Measurements from ENCODE around the gene IGFBP2. TPM values are rescaled to one million over a fixed set of nuclear protein-coding genes. Genes with fewer than 3 reads are reported as not detected.
"Not testable (repeated sequence)": the region's sequence is repeated elsewhere in the genome, so short reads cannot be mapped to it uniquely, and the experiment has no call there.

Gene IGFBP2
- total and polyA plus RNA-seq, 9 donors, result 136 to 277 (median 195) TPM

GRCh38 chr2:216594081-216594480, 39.1 kb upstream of the IGFBP2 start:
- WGBS (ENCODE audit: insufficient coverage), result no CpG with 5 or more reads among the region's 1 CpG

GRCh38 chr2:216596236-216596979, 36.8 kb upstream of the IGFBP2 start:
- 4% methylated on average over 4 of the region's 8 CpGs for WGBS (ENCODE audit: insufficient coverage)
- H3K9me3 ChIP-seq (replicated peaks; ENCODE audit: control insufficient read depth, low read depth, low read length), result no peaks in the 10 kb centered on the region
- no peak overlapping the region for H3K4me3 ChIP-seq (ENCODE audit: low read length)
- H3K27ac ChIP-seq (ENCODE audit: low read length), result peak overlapping the region; percentile 78
- H3K4me1 ChIP-seq (ENCODE audit: control insufficient read depth, insufficient read depth, low read length), result peaks cover 15% of the 10 kb centered on the region
- H3K36me3 ChIP-seq (ENCODE audit: control insufficient read depth, insufficient read depth, low read length), result no peaks in the 10 kb centered on the region
- no peaks in the 10 kb centered on the region for H3K27me3 ChIP-seq (ENCODE audit: control insufficient read depth, insufficient read depth, low read length)
- DNase-seq, result peak; percentile 91

More at GRCh38 chr2:216594081-216594480, 39.1 kb upstream of the IGFBP2 start:
- DNase-seq, result no peak
- Histone ChIP-seq H3K4me3 (ENCODE audit: low read length) (no peak overlapping the region), H3K4me1 (ENCODE audit: control insufficient read depth, insufficient read depth, low read length) (peaks cover 29% of the 10 kb centered on the region), H3K9me3 (replicated peaks; ENCODE audit: control insufficient read depth, low read depth, low read length) (no peaks in the 10 kb centered on the region), H3K27ac (ENCODE audit: low read length) (no peak overlapping the region), H3K36me3 (ENCODE audit: control insufficient read depth, insufficient read depth, low read length) (no peaks in the 10 kb centered on the region), H3K27me3 (ENCODE audit: control insufficient read depth, insufficient read depth, low read length) (no peaks in the 10 kb centered on the region)

- H3K9me3 ChIP-seq (replicated peaks; ENCODE audit: control insufficient read depth, low read depth, low read length), result no peaks in the 10 kb centered on the region
- WGBS (ENCODE audit: insufficient coverage), result no CpG with 5 or more reads among the region's 5 CpGs
- H3K4me1 ChIP-seq (ENCODE audit: control insufficient read depth, insufficient read depth, low read length), result peaks cover 15% of the 10 kb centered on the region
- H3K27ac ChIP-seq (ENCODE audit: low read length), result peak overlapping the region; percentile 78
- no peaks in the 10 kb centered on the region for H3K36me3 ChIP-seq (ENCODE audit: control insufficient read depth, insufficient read depth, low read length)
- peak; percentile 52 for DNase-seq
- H3K4me3 ChIP-seq (ENCODE audit: low read length), result no peak overlapping the region
- H3K27me3 ChIP-seq (ENCODE audit: control insufficient read depth, insufficient read depth, low read length), result no peaks in the 10 kb centered on the region
Measured at GRCh38 chr2:216596980-216597509, 36.2 kb upstream of the IGFBP2 start.

- peaks cover 15% of the 10 kb centered on the region for H3K4me1 ChIP-seq (ENCODE audit: control insufficient read depth, insufficient read depth, low read length)
- DNase-seq; H3K9me3 ChIP-seq (replicated peaks; ENCODE audit: control insufficient read depth, low read depth, low read length); H3K4me3 ChIP-seq (ENCODE audit: low read length); H3K27me3 ChIP-seq (ENCODE audit: control insufficient read depth, insufficient read depth, low read length); H3K36me3 ChIP-seq (ENCODE audit: control insufficient read depth, insufficient read depth, low read length); H3K27ac ChIP-seq (ENCODE audit: low read length): not testable (repeated sequence)
- WGBS (ENCODE audit: insufficient coverage), result no CpG with 5 or more reads among the region's 7 CpGs
Measured at GRCh38 chr2:216597825-216598224, 35.4 kb upstream of the IGFBP2 start.

- H3K9me3 ChIP-seq (replicated peaks; ENCODE audit: control insufficient read depth, low read depth, low read length), result no peaks in the 10 kb centered on the region
- DNase-seq, result no peak
- 85% methylated on average over 9 of the region's 12 CpGs for WGBS (ENCODE audit: insufficient coverage)
- peaks cover 2% of the 10 kb centered on the region for H3K27me3 ChIP-seq (ENCODE audit: control insufficient read depth, insufficient read depth, low read length)
- no peak overlapping the region for H3K27ac ChIP-seq (ENCODE audit: low read length)
- no peaks in the 10 kb centered on the region for H3K36me3 ChIP-seq (ENCODE audit: control insufficient read depth, insufficient read depth, low read length)
- peaks cover 12% of the 10 kb centered on the region for H3K4me1 ChIP-seq (ENCODE audit: control insufficient read depth, insufficient read depth, low read length)
- H3K4me3 ChIP-seq (ENCODE audit: low read length), result no peak overlapping the region
Measured at GRCh38 chr2:216601632-216602409, 31.4 kb upstream of the IGFBP2 start.

GRCh38 chr2:216603010-216603883, 30.0 kb upstream of the IGFBP2 start:
- Histone ChIP-seq H3K9me3 (replicated peaks; ENCODE audit: control insufficient read depth, low read depth, low read length) (no peaks in the 10 kb centered on the region), H3K27me3 (ENCODE audit: control insufficient read depth, insufficient read depth, low read length) (peaks cover 4% of the 10 kb centered on the region), H3K36me3 (ENCODE audit: control insufficient read depth, insufficient read depth, low read length) (no peaks in the 10 kb centered on the region), H3K27ac (ENCODE audit: low read length) (no peak overlapping the region), H3K4me3 (ENCODE audit: low read length) (no peak overlapping the region), H3K4me1 (ENCODE audit: control insufficient read depth, insufficient read depth, low read length) (peaks cover 4% of the 10 kb centered on the region)
- WGBS (ENCODE audit: insufficient coverage), result 24% methylated on average over 4 of the region's 9 CpGs
- DNase-seq, result no peak

- H3K36me3 ChIP-seq (ENCODE audit: control insufficient read depth, insufficient read depth, low read length), result no peaks in the 10 kb centered on the region
- H3K4me3 ChIP-seq (ENCODE audit: low read length), result no peak overlapping the region
- H3K27me3 ChIP-seq (ENCODE audit: control insufficient read depth, insufficient read depth, low read length), result peaks cover 4% of the 10 kb centered on the region
- peaks cover 4% of the 10 kb centered on the region for H3K4me1 ChIP-seq (ENCODE audit: control insufficient read depth, insufficient read depth, low read length)
- 59% methylated on average over 3 of the region's 3 CpGs for WGBS (ENCODE audit: insufficient coverage)
- H3K9me3 ChIP-seq (replicated peaks; ENCODE audit: control insufficient read depth, low read depth, low read length), result no peaks in the 10 kb centered on the region
- no peak for DNase-seq
- H3K27ac ChIP-seq (ENCODE audit: low read length), result no peak overlapping the region
Measured at GRCh38 chr2:216603884-216604245, 29.4 kb upstream of the IGFBP2 start.

- no peak for DNase-seq
- no peaks in the 10 kb centered on the region for H3K9me3 ChIP-seq (replicated peaks; ENCODE audit: control insufficient read depth, low read depth, low read length)
- peaks cover 4% of the 10 kb centered on the region for H3K4me1 ChIP-seq (ENCODE audit: control insufficient read depth, insufficient read depth, low read length)
- H3K27me3 ChIP-seq (ENCODE audit: control insufficient read depth, insufficient read depth, low read length), result peaks cover 4% of the 10 kb centered on the region
- H3K4me3 ChIP-seq (ENCODE audit: low read length), result no peak overlapping the region
- no peaks in the 10 kb centered on the region for H3K36me3 ChIP-seq (ENCODE audit: control insufficient read depth, insufficient read depth, low read length)
- H3K27ac ChIP-seq (ENCODE audit: low read length), result no peak overlapping the region
Measured at GRCh38 chr2:216604458-216604857, 28.8 kb upstream of the IGFBP2 start.

GRCh38 chr2:216606551-216607276, 26.5 kb upstream of the IGFBP2 start:
- peaks cover 4% of the 10 kb centered on the region for H3K27me3 ChIP-seq (ENCODE audit: control insufficient read depth, insufficient read depth, low read length)
- no peaks in the 10 kb centered on the region for H3K36me3 ChIP-seq (ENCODE audit: control insufficient read depth, insufficient read depth, low read length)
- no peak overlapping the region for H3K27ac ChIP-seq (ENCODE audit: low read length)
- H3K4me1 ChIP-seq (ENCODE audit: control insufficient read depth, insufficient read depth, low read length), result peaks cover 4% of the 10 kb centered on the region
- H3K9me3 ChIP-seq (replicated peaks; ENCODE audit: control insufficient read depth, low read depth, low read length), result no peaks in the 10 kb centered on the region
- 6% methylated on average over 7 of the region's 20 CpGs for WGBS (ENCODE audit: insufficient coverage)
- no peak overlapping the region for H3K4me3 ChIP-seq (ENCODE audit: low read length)
- DNase-seq, result peak; percentile 54

Measured in muscle of leg (tissue), 11 donors.